DMS 273 (cell line): ENCODE results near the gene DRAM1.
"Not testable (repeated sequence)": the region's sequence is repeated elsewhere in the genome, so short reads cannot be mapped to it uniquely, and the experiment has no call there.

Experiments
- DNase-seq: peaks from one replicate; lab custom pipeline; 2025; ENCODE audit not compliant: unreplicated experiment; lab: John Stamatoyannopoulos, UW

The DRAM1 gene

DNA sequence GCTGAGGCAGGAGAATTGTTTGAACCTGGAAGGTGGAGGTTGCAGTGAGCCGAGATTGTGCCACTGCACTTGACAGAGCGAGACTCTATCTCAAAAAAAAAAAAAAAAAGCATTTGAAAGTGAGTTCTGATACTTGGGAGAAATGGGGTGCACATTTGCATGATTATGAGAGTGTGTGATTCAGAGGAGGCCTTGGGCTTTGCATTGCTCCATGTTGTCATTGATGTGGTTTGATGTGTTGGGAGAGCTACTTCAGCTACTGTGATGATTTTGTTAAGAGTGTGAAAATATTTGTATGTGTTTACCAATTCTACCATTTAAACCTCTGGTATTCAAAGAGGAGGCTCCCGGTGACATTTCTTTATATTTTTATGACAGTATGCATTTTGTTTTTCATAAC, 24.4 kb downstream of the DRAM1 start:
- no peak for DNase-seq

GRCh38 chr12:101902641-101903040, 25.3 kb downstream of the DRAM1 start:
- DNase-seq, result no peak

DNA sequence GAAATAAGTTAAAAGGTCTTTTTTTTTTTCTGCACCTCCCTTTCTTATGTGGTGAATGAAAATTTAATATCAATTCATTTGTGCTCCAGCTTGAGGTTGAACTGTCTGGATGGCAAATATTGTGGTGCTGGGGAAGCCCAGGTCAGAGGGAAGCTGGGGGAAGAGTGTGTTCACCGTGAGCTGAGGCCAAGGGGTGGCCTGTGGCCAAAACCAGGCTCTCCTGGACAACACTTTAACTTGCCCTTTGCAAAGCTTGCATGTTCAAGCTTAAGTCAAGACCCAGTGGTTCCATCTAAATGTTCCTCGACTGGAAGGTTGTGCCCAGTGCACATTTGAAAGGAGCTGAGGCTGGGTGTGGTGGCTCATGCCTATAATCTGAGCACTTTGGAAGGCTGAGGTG, 28.8 kb downstream of the DRAM1 start:
- no peak for DNase-seq

DNA sequence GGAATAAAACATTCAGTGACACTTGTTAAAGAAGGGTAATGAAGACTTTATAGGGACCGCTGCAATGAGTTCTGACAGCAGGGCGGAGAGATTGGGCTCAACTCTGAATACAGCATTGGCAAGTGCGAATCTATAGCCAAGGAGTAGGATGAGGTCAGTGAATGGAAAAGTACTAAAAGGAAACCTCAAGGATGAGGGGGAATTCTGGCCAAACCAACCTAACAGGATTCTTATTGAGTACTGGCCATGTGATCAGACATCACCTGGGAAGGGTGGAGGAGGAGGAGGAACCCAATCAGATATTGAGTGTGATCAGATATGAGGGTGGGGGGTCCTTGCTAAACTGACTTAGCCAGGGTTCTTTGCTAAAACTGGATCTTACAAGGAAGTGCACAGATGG, 31.0 kb downstream of the DRAM1 start:
- no peak for DNase-seq

GRCh38 chr12:101909646-101910045, 32.3 kb downstream of the DRAM1 start:
- DNase-seq, result no peak

DNA sequence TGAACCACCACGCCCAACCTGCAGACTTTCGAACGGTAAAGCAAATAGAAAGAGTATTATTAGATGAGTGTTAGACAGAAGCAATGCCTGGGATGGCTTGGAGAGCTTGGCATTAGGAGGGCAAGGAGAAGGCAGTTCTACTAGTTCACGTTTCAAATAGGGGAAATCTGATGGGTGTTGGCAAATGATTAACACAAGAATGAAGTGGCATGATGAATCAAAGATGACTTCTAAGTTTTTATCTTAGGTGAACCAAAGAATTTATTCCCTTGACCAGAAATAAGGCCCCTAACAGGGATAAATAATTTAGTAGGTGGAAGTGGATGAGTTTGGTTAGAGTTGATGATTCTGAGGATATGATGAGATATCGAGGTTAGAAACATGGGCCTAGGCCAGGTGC, 38.5 kb downstream of the DRAM1 start:
- DNase-seq, result no peak

- DNase-seq, result not testable (repeated sequence)
Observed at GRCh38 chr12:101918805-101919204, 41.4 kb downstream of the DRAM1 start.

- DNase-seq, result no peak
Observed at GRCh38 chr12:101919447-101919846, 42.1 kb downstream of the DRAM1 start.

DNA sequence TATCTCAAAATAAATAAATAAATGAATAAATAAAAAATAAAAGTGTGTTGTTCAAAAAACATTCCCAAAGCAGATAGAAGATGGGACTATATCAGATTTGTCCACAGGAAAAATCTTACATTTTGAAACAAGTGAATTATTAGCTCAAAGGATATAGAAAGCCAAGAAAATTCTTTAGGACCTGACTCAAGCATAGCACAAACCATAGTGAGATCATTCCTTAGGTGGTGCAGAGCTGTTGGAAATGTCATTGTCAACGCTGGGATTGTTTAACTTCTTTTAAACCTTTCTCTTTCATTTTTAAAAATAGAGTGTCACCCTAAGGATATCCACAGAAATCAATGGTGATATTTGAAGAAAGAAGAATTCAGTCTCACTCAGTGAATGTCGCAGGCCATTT, 43.5 kb downstream of the DRAM1 start:
- DNase-seq, result no peak

DNA sequence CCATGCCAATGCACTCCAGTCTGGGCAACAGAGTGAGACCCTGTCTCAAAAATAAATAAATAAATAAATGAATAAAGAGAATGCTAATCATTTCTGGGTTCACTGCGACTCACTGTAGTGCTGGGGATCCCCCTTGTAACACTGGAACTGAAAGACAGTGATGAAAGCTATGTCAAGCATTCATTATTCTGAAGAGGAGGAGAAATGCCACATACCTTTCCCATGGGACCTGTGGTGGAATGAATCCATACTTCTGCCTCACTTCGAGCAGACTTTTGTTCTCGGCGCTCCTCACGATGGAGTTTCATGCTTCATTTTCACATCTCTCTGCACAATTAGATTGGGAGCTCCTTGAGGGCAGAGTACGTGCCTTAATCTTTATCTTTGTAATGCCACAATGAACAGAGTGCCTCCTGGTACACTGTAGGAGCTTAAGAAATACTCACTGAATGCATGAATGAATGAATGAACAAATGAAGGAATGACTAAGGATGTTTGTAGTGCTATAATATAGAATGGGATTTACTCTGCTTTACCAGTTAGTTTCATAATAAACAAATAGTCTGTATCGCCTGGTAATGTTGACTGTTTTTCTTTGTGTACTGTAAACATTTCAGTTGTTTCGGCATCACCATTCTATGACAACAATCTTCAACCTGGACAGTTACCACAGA, 45.8 kb downstream of the DRAM1 start:
- no peak for DNase-seq

DNA sequence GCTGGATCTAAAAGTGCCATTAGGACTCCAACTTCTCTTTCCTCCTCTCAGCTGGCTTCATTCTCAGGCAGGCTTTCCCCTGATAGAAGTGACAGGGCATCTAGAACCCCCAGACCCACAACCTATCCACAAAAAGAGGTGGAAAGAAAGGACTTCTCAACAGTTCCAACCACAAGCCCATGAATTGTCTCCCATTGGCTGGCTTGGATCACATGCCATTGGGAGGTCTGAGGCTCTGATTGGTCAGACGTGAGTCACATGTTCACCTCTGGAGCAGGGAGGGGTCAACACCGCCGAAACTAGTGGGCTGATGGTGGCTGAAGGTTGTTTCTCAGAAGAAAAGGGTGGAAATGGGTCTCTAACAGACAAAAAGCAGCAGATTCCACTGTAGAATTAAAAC, 47.2 kb downstream of the DRAM1 start:
- no peak for DNase-seq

GRCh38 chr12:101925361-101925760, 48.0 kb downstream of the DRAM1 start:
- DNase-seq, result no peak

GRCh38 chr12:101925935-101926334, 48.6 kb downstream of the DRAM1 start:
- DNase-seq, result no peak

DNA sequence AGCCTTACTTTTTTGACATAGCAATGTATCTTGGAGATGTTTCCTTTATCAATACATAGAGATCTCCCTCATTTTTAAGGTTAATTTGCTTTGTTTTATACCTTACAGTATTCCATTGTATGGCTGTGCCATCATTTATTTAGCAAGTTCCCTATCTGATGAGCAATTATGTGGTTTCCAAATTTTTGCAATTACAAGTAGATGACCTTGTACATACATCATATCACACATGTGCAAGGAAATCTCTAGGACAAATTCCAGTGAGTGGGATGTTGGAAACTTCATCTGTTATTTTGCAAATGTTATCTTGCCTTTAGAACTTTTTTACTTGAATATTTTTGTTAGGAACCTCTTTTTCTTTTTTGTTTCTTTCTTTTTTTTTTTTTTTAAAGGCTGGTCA, 49.7 kb downstream of the DRAM1 start:
- no peak for DNase-seq

- no peak for DNase-seq
Observed at GRCh38 chr12:101927999-101928398, 50.6 kb downstream of the DRAM1 start.

DNA sequence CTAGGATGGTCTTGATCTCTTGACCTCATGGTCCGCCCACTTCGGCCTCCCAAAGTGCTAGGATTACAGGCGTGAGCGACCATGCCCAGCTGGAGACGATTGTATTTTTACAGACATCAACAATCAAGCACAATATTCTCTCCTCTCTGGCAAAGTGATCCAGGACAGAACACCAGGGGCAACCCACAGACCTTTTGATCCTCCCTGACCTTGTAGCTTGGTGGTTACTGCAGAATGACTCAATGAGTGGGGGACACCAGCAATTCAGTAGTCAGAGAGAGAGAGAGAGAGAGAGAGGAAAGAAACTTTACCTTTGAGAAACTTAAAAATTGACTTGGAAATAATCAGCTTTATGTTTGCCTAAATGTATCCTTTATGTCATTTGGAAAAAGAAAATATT, 51.2 kb downstream of the DRAM1 start:
- no peak for DNase-seq

- DNase-seq, result no peak
Observed at GRCh38 chr12:101929365-101930041, 52.1 kb downstream of the DRAM1 start.

- no peak for DNase-seq
Observed at GRCh38 chr12:101931498-101932326, 54.3 kb downstream of the DRAM1 start.

GRCh38 chr12:101933866-101934514, 56.6 kb downstream of the DRAM1 start:
- DNase-seq, result no peak

DNA sequence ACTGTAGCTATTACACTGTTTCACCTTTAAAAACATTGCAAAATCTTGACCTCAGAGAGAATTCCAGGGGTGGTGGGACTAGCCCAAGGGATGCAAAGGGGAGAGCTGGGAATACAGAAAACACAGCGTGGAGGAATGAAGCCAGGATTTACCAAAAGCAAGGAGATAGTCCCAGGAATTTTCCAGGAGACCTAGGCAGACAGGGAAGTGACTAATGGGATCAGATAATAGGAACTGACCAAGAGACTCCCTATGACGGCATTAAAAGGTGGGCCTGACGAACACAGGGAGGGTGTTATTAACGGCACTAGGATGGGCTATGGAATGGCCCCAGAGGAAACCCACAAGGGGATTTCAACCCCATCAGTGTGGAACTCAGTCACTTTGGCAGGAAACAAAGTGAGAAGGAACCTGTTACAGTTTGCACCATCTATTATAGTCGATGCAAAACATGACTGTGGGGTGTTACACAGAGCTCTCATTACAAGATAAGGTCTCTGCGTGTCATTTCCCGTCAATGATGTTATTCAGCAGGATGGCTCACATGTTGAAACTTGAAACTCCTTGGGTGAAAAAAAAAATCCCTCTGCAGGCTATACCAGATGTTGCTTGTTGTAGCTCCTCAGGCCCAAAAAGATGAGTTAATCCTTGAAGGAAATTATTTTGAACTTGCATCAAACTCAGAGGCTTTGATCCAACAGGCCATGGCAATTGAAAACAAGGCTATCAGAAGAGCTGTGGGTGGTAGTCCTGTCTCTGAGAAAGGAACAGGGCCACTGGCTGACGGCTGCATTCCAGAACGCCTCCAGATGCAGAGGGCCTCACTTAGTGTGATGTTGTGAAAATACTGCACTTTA, 58.7 kb downstream of the DRAM1 start:
- peak; percentile 76 for DNase-seq

DNA sequence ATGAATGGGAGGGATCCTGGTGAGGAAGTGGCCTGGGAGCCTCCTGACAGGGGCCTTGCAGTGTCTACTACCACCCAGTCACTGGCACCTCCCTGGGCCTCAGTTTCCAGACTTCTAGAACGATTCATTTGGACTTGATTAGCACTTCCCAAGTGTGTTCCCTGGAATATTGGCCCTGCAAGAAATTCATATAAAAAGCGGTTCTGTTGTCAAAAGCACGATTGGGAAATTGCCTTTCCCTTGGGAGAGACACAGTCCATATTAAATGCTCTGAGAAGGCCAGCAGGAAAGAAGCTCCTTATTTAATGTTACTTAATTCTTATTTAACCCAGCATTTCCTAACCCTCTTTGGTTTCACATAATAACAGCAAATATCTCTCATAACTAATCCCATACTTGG, 61.9 kb downstream of the DRAM1 start:
- DNase-seq, result no peak
